ENCODE measurements around the gene ATXN2L. TPM values are rescaled to one million over a fixed set of nuclear protein-coding genes. Genes with fewer than 3 reads are reported as not detected.
A peak's percentile ranks its signal among the peaks of the same experiment; 100 is the strongest.

Gene ATXN2L
- total and polyA plus RNA-seq, 10 of the 15 experiments (the other 5 are each of a cell fraction or from before 2014, with no cell fraction given): 3.5 to 210 (median 61.1) TPM

DNA sequence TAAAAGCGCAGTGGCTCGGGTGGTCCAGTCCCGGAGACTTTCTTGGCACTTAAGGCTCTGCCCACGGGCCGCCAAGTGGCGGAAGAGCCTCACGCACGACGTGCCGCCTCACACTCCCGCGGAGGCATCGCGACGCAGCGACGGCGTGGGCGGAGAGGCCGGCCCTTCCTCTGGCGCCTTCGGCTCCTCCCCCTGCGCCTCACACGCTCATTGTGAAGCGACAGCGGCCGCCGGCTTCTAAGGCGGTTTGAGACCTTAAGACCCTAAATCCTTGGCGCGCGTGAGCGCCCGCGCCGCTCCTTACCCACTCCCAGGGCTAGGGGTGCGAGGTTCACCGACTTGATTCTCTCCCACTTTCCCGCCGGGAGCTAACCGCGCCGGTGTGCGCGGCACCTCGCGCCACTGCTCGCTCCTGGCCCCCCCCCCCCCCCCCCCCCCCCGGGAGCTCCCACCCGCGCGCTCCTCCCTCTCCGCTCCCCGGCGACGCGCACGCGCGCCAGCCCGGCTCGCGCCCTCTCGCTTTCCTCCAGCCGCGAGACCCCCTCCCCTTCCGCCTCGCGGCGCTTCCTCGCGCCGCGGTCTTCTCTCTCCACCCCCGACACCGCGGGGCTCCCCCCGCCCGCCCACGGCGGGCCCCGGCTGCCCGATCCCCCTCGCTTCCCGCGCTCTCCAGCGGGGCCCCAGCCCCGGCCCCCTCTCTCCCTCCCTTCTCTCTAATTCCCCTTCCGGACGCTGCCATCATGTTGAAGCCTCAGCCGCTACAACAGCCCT, at the start of gene ATXN2L (continued):
- TF ChIP-seq ETV6 (conservative IDR thresholded peaks at IDR 0.05 in 1 of 2, IDR thresholded peaks at IDR 0.05 in 1 of 2; ENCODE audit: borderline replicate concordance in 1 of 2, low read depth in 1 of 2) (peak in 1 of 2 experiments; percentile 49; a peak in 1 of 4 replicates), SIN3A (IDR thresholded peaks at IDR 0.05; ENCODE audit: low read depth, low read length) (peak; percentile 22; the same call in 1 of the 2 replicates), TAF1 (IDR thresholded peaks at IDR 0.05; ENCODE audit: borderline replicate concordance, low read depth, low read length) (peak; percentile 93), RB1 (IDR thresholded peaks at IDR 0.05; ENCODE audit: borderline replicate concordance) (peak; percentile 98), MEF2B (IDR thresholded peaks at IDR 0.05; ENCODE audit: partially characterized antibody, poor library complexity, severe bottlenecking) (peak; percentile 65), CHD2 (IDR thresholded peaks at IDR 0.05; ENCODE audit: borderline replicate concordance, low read depth, low read length) (peak; percentile 98), SREBF1 (IDR thresholded peaks at IDR 0.05; ENCODE audit: low read length) (no peak), BMI1 (IDR thresholded peaks at IDR 0.05; ENCODE audit: borderline replicate concordance) (no peak), YBX1 (IDR thresholded peaks at IDR 0.05) (no peak), ZNF207 (IDR thresholded peaks at IDR 0.05; ENCODE audit: borderline replicate concordance) (peak; percentile 99), EP300 (IDR thresholded peaks at IDR 0.05; ENCODE audit: borderline replicate concordance in 1 of 2, control insufficient read depth in 1 of 2, low read depth in 2 of 2, low read length in 2 of 2) (no peak; a peak in 1 of 4 replicates), SMAD5 (IDR thresholded peaks at IDR 0.05; ENCODE audit: low read depth) (peak; percentile 89), LARP7 (IDR thresholded peaks at IDR 0.05) (peak; percentile 88)
- TF ChIP-seq, protein P1, sequence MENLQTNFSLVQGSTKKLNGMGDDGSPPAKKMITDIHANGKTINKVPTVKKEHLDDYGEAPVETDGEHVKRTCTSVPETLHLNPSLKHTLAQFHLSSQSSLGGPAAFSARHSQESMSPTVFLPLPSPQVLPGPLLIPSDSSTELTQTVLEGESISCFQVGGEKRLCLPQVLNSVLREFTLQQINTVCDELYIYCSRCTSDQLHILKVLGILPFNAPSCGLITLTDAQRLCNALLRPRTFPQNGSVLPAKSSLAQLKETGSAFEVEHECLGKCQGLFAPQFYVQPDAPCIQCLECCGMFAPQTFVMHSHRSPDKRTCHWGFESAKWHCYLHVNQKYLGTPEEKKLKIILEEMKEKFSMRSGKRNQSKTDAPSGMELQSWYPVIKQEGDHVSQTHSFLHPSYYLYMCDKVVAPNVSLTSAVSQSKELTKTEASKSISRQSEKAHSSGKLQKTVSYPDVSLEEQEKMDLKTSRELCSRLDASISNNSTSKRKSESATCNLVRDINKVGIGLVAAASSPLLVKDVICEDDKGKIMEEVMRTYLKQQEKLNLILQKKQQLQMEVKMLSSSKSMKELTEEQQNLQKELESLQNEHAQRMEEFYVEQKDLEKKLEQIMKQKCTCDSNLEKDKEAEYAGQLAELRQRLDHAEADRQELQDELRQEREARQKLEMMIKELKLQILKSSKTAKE (IDR thresholded peaks at IDR 0.05; ENCODE audit: low read depth, poor library complexity, severe bottlenecking): peak; percentile 67
- TF ChIP-seq, protein P2, sequence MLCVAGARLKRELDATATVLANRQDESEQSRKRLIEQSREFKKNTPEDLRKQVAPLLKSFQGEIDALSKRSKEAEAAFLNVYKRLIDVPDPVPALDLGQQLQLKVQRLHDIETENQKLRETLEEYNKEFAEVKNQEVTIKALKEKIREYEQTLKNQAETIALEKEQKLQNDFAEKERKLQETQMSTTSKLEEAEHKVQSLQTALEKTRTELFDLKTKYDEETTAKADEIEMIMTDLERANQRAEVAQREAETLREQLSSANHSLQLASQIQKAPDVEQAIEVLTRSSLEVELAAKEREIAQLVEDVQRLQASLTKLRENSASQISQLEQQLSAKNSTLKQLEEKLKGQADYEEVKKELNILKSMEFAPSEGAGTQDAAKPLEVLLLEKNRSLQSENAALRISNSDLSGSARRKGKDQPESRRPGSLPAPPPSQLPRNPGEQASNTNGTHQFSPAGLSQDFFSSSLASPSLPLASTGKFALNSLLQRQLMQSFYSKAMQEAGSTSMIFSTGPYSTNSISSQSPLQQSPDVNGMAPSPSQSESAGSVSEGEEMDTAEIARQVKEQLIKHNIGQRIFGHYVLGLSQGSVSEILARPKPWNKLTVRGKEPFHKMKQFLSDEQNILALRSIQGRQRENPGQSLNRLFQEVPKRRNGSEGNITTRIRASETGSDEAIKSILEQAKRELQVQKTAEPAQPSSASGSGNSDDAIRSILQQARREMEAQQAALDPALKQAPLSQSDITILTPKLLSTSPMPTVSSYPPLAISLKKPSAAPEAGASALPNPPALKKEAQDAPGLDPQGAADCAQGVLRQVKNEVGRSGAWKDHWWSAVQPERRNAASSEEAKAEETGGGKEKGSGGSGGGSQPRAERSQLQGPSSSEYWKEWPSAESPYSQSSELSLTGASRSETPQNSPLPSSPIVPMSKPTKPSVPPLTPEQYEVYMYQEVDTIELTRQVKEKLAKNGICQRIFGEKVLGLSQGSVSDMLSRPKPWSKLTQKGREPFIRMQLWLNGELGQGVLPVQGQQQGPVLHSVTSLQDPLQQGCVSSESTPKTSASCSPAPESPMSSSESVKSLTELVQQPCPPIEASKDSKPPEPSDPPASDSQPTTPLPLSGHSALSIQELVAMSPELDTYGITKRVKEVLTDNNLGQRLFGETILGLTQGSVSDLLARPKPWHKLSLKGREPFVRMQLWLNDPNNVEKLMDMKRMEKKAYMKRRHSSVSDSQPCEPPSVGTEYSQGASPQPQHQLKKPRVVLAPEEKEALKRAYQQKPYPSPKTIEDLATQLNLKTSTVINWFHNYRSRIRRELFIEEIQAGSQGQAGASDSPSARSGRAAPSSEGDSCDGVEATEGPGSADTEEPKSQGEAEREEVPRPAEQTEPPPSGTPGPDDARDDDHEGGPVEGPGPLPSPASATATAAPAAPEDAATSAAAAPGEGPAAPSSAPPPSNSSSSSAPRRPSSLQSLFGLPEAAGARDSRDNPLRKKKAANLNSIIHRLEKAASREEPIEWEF (IDR thresholded peaks at IDR 0.05; ENCODE audit: insufficient replicate concordance, low read depth, low read length): no peak
- TF ChIP-seq, protein P3, sequence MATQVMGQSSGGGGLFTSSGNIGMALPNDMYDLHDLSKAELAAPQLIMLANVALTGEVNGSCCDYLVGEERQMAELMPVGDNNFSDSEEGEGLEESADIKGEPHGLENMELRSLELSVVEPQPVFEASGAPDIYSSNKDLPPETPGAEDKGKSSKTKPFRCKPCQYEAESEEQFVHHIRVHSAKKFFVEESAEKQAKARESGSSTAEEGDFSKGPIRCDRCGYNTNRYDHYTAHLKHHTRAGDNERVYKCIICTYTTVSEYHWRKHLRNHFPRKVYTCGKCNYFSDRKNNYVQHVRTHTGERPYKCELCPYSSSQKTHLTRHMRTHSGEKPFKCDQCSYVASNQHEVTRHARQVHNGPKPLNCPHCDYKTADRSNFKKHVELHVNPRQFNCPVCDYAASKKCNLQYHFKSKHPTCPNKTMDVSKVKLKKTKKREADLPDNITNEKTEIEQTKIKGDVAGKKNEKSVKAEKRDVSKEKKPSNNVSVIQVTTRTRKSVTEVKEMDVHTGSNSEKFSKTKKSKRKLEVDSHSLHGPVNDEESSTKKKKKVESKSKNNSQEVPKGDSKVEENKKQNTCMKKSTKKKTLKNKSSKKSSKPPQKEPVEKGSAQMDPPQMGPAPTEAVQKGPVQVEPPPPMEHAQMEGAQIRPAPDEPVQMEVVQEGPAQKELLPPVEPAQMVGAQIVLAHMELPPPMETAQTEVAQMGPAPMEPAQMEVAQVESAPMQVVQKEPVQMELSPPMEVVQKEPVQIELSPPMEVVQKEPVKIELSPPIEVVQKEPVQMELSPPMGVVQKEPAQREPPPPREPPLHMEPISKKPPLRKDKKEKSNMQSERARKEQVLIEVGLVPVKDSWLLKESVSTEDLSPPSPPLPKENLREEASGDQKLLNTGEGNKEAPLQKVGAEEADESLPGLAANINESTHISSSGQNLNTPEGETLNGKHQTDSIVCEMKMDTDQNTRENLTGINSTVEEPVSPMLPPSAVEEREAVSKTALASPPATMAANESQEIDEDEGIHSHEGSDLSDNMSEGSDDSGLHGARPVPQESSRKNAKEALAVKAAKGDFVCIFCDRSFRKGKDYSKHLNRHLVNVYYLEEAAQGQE (IDR thresholded peaks at IDR 0.05; ENCODE audit: low read depth, low read length): peak; percentile 23; the same call in 1 of the 2 replicates

Measured in GM12878 (cell line).